Breast epithelium (tissue), 4 donors: ENCODE measurements around the gene WDR37. TPM values are rescaled to one million over a fixed set of nuclear protein-coding genes. Genes with fewer than 3 reads are reported as not detected.

Experiments used
- DNase-seq, 2 donors: peaks; one replicate each; pipeline ENCODE4 v3.0.0-alpha.2; 2019; ENCODE audit warnings: low spot score in 2 of 2
- H3K27ac ChIP-seq, 2 donors: fragments of 200-600 bp; sonication (generic) in 1 of 2; one replicate each; pipeline ENCODE4 v1.5.1; 2016 to 2019; ENCODE audit warnings: mild to moderate bottlenecking in 1 of 2
- H3K27me3 ChIP-seq, 2 donors: fragments of 200-600 bp; sonication (generic) in 1 of 2; one replicate each; pipeline versions ENCODE4 v1.5.1 to v1.6.0; 2017 to 2019; ENCODE audit warnings: control low read depth in 1 of 2, mild to moderate bottlenecking in 1 of 2
- H3K36me3 ChIP-seq: fragments of 200-600 bp; one replicate; pipeline ENCODE4 v1.5.1; 2019
- H3K4me1 ChIP-seq, 2 donors: fragments of 200-600 bp; sonication (generic); one replicate each; pipeline ENCODE4 v1.5.1; 2016 to 2019; ENCODE audit warnings: control low read depth in 1 of 2
- H3K4me3 ChIP-seq, 3 donors: fragments of 200-600 bp; sonication (generic); 1 replicate in 2 of 3; 2 replicates in 1 of 3; pipeline ENCODE4 v1.5.1; 2016 to 2019; ENCODE audit warnings: mild to moderate bottlenecking in 3 of 3, moderate library complexity in 2 of 3
- H3K9me3 ChIP-seq, 2 donors: fragments of 200-600 bp; sonication (generic) in 1 of 2; one replicate each; pipeline ENCODE4 v1.5.1; 2016 to 2019; ENCODE audit warnings: control low read depth in 1 of 2
- CTCF ChIP-seq, 3 donors: fragments of 450-650 bp; IDR thresholded peaks; one replicate each; pipeline ENCODE4 v1.5.1; 2016 to 2017; ENCODE audit warnings: antibody characterized with exemption in 3 of 3, mild to moderate bottlenecking in 3 of 3, moderate library complexity in 3 of 3
- POLR2A ChIP-seq: fragments of 450-650 bp; IDR thresholded peaks from one replicate; pipeline ENCODE4 v1.6.1; 2016; ENCODE audit warnings: antibody characterized with exemption, mild to moderate bottlenecking, moderate library complexity
- POLR2AphosphoS5 ChIP-seq, 3 donors: sonication (generic); formaldehyde crosslinking; IDR thresholded peaks; one replicate each; pipeline ENCODE4 v1.6.1; 2017; ENCODE audit warnings: antibody characterized with exemption in 3 of 3
- intact Hi-C: fragments of 100-400 bp; cut with DNase I; formaldehyde crosslinking; loops from one replicate; pipeline ENCODE4 v1.15.1; 2023; ENCODE audit warnings: low total_unique reads
- total RNA-seq, 3 donors: library from RNA; depleted of rRNA; stranded (reverse); fragments of >200 nt; gene quantifications; one replicate each; pipeline ENCODE4 v1.1.0, GENCODE V29; 2016

WDR37 gene
- total RNA-seq, 3 donors from 2014 or later = 13.9 to 18.0 (median 14.4) TPM

GRCh38 chr10:1029838-1030237, 26.3 kb upstream of the WDR37 start:
- H3K4me3 ChIP-seq = no peak overlapping the region
- TF ChIP-seq CTCF (IDR thresholded peaks at IDR 0.05) (no peak), POLR2A (no peak)
- no peak for DNase-seq
- no peaks in the 10 kb centered on the region for H3K4me1 ChIP-seq
- no peaks in the 10 kb centered on the region for H3K36me3 ChIP-seq
- H3K27me3 ChIP-seq = no peaks in the 10 kb centered on the region
- intact Hi-C loops = no loop called here
- H3K9me3 ChIP-seq = no peaks in the 10 kb centered on the region
- no peak overlapping the region for H3K27ac ChIP-seq

GRCh38 chr10:1033601-1034000, 22.6 kb upstream of the WDR37 start:
- H3K9me3 ChIP-seq = no peaks in the 10 kb centered on the region
- TF ChIP-seq POLR2AphosphoS5 (IDR thresholded peaks at IDR 0.05) (no peak), POLR2A (no peak), CTCF (IDR thresholded peaks at IDR 0.05) (no peak)
- DNase-seq = no peak
- peak overlapping the region in 1 of 2 donors; percentile 5 for H3K27ac ChIP-seq
- no peaks in the 10 kb centered on the region for H3K36me3 ChIP-seq
- H3K4me1 ChIP-seq = no peaks in the 10 kb centered on the region
- no peaks in the 10 kb centered on the region for H3K27me3 ChIP-seq
- intact Hi-C loops = no loop called here
- no peak overlapping the region for H3K4me3 ChIP-seq

GRCh38 chr10:1034758-1035157, 21.4 kb upstream of the WDR37 start:
- DNase-seq = no peak
- H3K36me3 ChIP-seq = no peaks in the 10 kb centered on the region
- peak overlapping the region; percentile 62 to 68 for H3K27ac ChIP-seq
- no peaks in the 10 kb centered on the region for H3K27me3 ChIP-seq
- H3K9me3 ChIP-seq = no peaks in the 10 kb centered on the region
- TF ChIP-seq CTCF (IDR thresholded peaks at IDR 0.05) = no peak
- no peak for TF ChIP-seq POLR2AphosphoS5 (IDR thresholded peaks at IDR 0.05)
- TF ChIP-seq POLR2A = no peak
- H3K4me1 ChIP-seq = no peaks in the 10 kb centered on the region
- H3K4me3 ChIP-seq = no peak overlapping the region
- intact Hi-C loops = no loop called here

- H3K36me3 ChIP-seq = no peaks in the 10 kb centered on the region
- intact Hi-C loops = no loop called here
- no peak for DNase-seq
- H3K9me3 ChIP-seq = no peaks in the 10 kb centered on the region
- no peak for TF ChIP-seq POLR2A
- no peak for TF ChIP-seq POLR2AphosphoS5 (IDR thresholded peaks at IDR 0.05)
- TF ChIP-seq CTCF (IDR thresholded peaks at IDR 0.05) = no peak
- no peak overlapping the region for H3K4me3 ChIP-seq
- H3K27ac ChIP-seq = peak overlapping the region; percentile 62 to 68
- no peaks in the 10 kb centered on the region for H3K27me3 ChIP-seq
- no peaks in the 10 kb centered on the region for H3K4me1 ChIP-seq
Observed at GRCh38 chr10:1035201-1035600, 21.0 kb upstream of the WDR37 start.

- no peaks in the 10 kb centered on the region for H3K4me1 ChIP-seq
- peak overlapping the region in 1 of 2 donors; percentile 35 for H3K27ac ChIP-seq
- no peaks in the 10 kb centered on the region for H3K9me3 ChIP-seq
- intact Hi-C loops = no loop called here
- no peak overlapping the region for H3K4me3 ChIP-seq
- DNase-seq = no peak
- peaks cover 5% of the 10 kb centered on the region for H3K36me3 ChIP-seq
- H3K27me3 ChIP-seq = no peaks in the 10 kb centered on the region
- TF ChIP-seq POLR2A (no peak), CTCF (IDR thresholded peaks at IDR 0.05) (no peak), POLR2AphosphoS5 (IDR thresholded peaks at IDR 0.05) (no peak)
Observed at GRCh38 chr10:1036341-1036791, 19.8 kb upstream of the WDR37 start.
